GM18508 (cell line): ENCODE data around the gene CISD1.
A peak's percentile ranks its signal among the peaks of the same experiment; 100 is the strongest.
"Not testable (repeated sequence)": the region's sequence is repeated elsewhere in the genome, so short reads cannot be mapped to it uniquely, and the experiment has no call there.

Experiments used
- ATAC-seq: cut with Tn5 transposase; IDR thresholded peaks from one replicate; pipeline ENCODE4 v1.9.1; 2021; ENCODE audit warnings: moderate number of reproducible peaks; ENCODE audit not compliant: insufficient read depth, unreplicated experiment

Gene CISD1

DNA sequence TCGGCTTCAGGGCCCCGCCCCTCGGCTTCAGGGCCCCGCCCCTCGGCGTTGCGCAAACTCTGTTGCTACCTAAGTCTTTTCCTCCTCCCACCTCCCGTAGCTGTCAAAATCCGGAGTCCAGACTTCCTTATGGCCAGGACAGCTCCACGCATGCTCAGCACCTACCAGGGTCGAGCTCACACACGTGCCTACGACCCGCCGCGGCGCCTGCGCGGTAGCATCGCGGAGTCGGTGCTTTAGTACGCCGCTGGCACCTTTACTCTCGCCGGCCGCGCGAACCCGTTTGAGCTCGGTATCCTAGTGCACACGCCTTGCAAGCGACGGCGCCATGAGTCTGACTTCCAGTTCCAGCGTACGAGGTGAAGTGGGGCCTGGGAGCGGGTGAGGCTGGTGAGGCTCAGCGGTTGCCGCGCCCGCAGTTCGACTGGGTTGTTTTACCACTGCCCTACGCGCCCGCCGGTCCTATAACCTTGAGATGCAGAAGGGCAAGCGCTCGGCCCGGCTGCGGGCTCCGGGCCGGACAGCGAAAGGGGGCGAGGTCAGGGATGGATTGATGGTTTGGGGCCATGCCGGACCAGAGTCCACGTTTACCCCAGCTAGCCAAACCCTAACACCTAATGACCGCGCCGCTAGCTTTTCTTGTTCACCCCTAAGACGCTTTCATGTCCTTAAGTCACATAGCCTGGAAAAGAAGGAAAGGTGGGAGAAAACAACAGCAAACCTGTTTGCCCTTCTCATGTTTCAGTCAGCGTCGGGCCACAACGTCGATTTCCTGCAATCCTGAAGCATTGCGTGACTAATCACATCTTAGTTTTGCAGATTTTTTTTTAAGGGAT is at the start of gene CISD1:
CISD1 (plus strand) TSS at position 217 of the 836 bp plus-strand sequence; CDS start at position 329, 112 bp downstream.
- peak; percentile 61 for ATAC-seq

DNA sequence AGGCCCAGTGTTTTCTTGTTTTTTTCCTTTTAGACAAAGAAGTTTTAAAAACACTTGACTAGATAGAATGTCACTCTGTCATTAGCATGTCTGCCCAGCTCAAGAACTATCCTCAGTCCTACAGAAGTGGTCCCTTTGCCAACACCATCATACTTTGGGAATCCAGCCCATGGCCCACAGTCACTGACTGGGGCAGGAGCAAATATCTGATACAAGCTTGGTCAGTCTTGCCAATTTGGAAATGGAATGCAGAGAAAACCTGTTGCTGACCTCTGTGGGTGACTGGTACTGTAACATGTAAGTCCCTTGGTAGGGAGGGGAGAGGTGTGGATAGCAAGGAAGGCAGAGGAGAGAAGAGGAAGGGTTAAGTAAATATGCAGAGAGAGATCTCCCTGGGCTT is 49.1 kb upstream of the CISD1 start:
- ATAC-seq = no peak

DNA sequence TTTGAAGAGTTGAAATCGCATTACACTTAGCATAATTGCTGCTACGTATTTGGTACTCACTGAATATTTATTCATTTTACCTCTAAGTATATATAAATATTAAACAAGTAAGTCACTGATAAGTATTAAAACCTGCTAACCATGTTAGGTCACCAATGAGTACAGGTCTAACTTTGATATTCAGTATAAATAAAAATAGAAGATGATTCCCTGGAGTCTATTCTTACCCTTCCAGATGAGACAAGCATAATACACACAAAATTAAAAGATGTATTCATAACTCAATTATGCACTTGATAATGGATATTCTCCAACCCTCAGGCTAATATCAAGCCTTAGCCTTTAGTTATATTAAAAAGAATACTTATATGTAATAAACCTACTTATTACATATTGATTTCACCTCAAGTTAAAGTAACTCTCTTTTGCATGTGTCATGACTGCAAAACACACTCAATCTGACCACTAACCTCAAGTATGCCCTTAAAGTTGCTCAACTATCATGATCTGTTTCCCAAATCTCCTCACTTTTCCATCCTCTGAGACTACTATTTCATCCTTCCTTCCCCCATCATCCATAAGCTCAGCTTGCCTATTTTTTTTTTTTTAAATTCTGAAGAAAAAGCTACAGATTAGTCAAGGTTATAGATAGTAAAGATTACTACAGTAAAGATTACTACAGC is 48.1 kb upstream of the CISD1 start:
- ATAC-seq = no peak

DNA sequence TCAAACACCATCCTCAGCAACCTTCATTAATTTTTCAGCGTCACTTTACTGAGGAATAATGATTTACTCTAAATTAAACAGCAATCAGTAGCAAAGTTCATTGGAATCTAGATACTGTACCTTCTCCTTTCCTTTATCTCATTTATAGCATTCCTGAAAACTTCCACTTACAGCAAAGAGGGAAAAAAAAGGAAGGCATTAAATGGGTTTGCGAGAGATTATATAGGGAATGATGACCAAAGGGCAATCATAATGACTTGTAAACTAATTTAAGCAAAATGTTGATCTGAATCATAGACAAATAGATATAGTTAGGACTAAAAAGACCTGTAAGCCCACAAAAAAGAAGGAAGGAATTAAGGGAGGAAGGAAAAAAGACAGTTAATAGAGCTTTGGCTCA is 43.3 kb upstream of the CISD1 start:
- no peak for ATAC-seq

DNA sequence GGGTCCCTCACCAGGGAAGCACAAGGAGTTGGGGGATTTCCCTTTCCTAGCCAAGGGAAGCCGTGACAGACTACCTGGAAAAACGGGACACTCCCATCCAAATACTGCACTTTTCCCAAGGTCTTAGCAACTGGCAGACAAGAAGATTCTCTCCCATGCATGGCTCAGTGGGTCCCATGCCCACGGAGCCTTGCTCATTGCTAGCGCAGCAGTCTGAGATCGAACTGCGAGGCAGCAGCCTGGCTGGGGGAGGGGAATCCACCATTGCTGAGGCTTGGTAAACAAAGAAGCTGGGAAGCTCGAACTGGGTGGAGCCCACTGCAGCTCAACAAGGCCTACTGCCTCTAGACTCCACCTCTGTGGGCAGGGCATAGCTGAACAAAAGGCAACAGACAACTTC is 39.1 kb upstream of the CISD1 start:
- ATAC-seq = not testable (repeated sequence)

DNA sequence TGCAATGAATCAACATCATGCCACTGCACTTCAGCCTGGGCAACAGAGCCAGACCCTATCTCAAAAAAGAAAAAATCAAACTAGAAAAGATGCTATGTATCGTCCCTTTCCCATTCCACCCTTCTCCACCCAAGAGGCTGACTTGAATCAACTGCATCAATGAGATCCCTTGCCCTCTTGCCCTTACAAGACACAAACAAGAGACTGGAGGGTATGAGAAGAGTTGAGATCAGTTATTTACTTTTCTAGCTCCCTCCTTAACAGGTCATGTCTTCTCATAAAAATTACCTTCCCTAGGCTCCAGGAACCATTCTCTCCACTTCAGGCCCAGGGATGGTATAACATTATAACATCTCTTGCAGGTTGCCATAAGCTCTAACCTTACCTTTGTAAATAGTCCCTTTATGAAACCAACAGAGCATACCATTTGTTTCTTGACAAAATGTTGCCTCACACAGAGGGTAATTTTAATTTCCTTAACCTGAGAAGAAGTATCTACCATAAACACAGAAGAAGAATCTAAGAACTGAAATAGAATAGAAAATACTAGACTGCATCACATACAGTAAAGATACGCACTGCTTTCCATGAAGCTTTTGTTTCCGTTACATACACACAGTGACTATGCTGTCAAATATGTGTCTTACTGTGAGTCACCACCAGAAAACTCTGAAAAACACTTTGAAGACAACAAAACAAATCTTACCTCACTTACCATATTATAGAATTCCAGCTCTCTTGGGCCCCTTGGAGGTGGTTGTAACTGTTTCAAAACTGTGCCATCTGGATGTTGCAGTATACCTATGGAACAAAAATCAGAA is 31.7 kb upstream of the CISD1 start:
- no peak for ATAC-seq

DNA sequence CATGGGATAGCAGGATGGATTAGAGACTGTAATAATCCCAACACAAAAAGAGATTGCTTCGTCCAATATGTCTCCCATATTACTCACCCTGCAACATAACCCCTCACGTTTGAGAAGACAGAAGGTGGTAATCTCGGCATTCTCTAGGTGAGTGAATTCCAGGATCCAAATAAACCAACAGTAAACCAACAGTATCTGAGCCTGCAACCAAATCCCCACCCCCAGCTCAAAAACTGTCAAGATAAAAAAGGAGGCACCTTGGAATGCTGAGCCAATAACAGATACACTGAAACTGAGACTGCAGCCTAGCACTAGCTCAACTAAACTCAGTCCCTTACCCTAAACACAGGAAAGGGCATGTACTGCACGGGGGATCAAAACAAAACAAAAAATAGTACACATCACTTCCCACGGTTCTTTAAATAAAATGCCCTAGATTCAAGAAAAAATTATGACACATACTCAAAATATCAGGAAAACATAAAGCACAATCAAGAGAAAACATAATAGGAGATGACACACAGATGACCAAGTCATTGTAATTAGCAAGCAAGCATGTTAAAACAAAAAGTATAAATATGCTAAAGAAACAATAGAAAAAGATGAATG is 29.3 kb upstream of the CISD1 start:
- no peak for ATAC-seq

DNA sequence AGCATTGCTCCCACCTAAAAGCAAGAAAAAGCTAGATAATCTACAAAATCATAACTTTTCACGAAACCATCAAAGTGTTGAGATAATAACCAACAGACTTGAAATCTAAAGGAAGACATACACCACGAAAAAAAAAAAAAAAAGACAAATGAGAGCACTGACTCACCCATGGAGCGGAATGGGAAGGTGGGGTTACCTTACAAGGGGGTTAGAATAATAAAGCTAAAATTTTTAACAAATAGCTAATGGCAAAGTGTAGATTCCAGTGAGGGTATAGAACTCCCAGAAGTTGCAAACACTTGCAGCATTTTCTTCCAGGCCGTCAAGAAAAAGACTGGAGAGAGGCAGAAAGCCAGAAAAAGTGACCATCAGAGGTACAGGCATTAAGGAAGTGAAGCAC is 28.4 kb upstream of the CISD1 start:
- ATAC-seq = no peak

DNA sequence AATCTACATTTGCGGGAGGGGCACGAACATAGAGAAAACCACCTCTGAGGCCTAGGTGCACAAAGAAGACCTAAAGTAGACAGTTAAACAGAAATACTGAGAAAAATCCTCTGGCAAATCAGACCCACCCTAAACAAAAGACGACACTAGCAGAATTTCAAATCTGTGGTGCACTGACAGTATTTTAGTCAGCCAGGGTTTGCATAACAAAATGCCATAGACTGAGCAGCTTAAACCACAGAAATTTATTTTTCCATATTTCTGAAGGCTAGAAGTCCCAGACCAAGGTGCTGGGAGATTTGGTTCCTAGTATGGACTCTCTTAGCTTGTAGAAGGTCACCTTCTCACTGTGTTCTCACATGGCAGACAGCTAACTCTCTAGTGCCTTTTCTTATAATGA is 27.6 kb upstream of the CISD1 start:
- no peak for ATAC-seq

DNA sequence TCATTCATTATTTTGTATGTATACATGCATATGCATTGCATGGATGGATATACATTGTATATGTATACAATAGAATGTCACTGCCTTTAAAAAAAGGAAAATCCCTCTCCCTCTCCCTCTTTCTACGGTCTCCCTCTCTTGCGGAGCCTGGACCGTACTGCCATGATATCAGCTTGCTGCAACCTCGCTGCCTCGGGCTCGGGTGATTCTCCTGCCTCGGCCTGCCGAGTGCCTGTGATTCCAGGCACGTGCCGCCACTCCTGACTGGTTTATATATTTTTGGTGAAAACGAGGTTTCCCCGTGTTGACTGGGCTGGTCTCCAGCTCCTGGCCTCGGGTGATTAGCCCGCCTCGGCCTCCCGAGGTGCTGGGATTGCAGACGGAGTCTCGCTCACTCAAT is 25.7 kb upstream of the CISD1 start:
- no peak for ATAC-seq

DNA sequence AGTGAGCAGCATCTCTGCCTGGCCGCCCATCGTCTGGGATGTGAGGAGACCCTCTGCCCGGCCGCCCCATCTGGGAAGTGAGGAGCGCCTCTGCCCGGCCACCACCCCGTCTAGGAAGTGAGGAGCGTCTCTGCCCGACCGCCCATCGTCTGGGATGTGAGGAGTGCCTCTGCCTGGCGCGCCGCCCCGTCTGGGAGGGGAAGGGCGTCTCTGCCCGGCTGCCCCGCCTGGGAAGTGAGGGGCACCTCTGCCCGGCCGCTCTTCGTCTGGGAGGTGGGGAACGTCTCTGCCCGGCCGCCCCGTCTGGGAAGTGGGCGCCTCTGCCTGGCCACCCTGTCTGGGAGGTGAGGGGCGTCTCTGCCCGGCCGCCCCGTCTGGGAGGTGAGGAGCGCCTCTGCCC is 25.2 kb upstream of the CISD1 start:
- not testable (repeated sequence) for ATAC-seq

DNA sequence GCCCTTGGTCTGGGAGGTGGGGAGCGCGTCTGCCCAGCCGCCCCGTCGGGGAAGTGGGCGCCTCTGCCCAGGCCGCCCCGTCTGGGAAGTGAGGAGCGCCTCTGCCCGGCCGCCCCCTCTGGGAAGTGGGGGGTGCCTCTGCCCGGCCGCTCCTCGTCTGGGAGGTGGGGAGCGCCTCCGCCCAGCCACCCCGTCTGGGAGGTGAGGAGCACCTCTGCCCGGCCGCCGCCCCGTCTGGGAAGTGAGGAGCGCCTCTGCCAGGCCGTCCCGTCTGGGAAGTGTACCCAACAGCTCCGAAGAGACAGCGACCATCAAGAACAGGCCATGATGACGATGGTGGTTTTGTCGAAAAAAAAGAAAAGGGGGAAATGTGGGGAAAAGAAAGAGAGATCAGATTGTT is 24.7 kb upstream of the CISD1 start:
- ATAC-seq = not testable (repeated sequence)

DNA sequence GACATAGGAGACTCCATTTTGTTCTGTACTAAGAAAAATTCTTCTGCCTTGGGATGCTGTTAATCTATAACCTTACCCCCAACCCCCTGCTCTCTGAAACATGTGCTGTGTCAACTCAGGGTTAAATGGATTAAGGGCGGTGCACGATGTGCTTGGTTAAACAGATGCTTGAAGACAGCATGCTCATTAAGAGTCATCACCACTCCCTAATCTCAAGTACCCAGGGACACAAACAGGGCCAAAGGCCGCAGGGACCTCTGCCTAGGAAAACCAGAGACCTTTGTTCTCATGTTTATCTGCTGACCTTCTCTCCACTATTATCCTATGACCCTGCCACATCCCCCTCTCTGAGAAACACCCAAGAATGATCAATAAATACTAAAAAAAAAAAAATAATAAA is 24.3 kb upstream of the CISD1 start:
- ATAC-seq = not testable (repeated sequence)

DNA sequence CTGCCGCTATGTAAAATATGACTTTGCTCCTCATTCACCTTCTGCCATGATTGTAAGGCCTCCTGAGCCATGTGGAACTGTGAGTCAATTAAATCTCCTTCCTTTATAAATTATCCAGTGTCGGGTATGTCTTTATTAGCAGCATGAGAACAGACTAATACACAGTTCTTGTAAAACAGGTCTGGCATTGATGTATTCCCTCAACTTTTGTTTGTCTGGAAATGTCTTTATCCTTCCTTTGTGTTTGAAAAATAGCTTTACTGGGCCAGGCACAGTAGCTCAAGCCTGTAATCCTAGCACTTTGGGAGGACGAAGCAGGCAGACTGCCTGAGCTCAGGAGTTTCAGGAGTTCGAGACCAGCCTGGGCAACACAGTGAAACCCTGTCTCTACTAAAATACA is 15.8 kb upstream of the CISD1 start:
- no peak for ATAC-seq

DNA sequence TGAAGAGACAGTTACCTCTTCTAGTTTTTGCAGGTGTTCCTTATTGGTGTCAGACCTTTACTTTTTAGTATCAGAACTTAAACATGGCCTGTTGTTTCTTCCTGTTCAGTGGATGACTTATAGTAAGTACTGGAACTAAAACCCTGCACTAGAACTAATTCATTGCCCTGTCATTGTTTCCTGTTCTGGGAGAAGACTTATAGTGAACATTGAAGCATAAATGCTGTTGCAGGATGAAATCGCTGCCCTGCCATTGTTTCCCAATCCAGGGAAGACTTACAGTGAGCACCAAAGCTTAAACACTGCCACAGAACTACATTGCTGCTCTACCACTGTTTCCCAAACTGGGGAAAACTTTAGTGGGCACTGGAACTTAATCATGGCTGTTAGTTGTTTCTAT is 14.3 kb upstream of the CISD1 start:
- ATAC-seq = no peak

DNA sequence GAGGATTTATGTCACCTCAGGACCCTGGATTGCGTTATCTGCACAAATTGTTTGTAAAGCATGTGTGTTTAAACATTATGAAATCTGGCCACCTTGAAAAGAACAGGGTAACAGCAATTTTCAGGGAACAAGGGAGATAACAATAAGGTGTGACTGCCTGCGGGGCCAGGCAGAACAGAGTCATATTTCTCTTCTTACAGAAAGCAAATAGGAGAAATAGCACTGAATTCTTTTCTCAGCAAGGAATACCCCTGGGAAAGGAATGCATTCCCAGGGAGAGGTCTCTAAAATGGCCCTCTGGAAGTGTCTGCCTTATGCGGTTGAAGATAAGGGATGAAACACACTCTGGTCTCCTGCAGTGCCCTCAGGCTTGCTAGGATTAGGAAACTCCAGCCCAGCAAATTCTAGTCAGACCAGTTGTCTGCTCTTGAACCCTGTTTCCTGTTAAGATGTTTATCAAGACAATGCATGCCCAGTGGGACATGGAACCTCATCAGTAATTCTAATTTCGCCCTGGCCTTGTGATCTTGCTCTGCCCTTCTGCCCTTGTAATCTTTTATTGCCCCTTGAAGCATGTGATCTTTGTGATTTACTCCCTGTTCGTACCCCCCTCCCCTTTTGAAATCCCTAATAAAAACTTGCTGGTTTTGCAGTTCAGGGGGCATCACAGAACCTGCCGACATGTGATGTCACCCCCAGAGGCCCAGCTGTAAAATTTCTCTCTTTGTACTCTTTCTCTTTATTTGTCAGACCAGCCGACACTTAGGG is 12.8 kb upstream of the CISD1 start:
- not testable (repeated sequence) for ATAC-seq

DNA sequence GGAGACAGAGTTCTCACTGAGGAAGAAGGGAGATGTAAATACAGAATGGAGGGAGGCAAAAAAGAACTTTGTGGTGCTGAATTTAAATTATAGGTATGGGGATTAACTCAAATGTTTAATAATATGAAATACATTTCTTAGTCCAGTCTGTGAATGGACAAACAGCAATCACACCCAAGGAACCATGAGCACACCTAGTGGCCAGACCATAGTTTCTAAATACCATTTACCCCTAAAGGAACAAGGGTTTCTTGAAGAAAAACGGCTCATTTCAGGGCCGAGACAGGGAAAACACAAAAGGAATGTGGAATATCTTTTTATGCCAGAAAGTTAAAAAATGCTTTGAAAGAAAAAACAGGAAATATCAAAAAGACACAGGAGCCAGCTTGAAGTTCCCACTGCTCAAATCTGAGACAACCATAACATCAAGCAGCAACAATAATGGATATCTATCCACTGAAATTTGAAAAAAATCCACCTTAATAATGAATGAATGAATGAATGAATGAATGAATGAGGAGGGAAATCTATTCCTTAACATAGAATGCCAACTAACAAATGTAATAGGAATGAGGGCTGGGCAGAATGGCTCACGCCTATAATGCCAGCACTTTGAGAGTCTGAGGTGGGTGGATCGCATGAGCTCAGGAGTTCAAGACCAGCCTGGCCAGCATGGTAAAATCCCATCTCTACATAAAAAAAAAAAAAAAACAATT is 9.8 kb upstream of the CISD1 start:
- no peak for ATAC-seq

DNA sequence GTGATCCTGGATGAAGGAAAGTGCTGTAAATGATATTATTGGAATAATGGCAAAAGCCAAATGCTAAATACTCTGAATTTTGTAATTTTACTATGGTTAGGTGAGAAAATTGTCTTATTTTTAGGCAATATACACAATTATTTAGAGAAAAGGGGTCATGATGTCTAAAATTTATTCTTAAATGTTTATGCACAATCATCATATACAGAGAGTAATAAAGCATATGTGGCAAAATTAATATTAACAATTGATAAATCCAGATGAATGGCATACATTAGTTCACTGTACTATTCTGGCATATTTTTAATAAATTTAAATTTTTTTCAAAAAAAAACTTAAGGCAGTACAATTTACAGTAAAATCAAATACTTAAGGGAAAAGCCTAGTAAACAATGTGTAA is 8.6 kb upstream of the CISD1 start:
- ATAC-seq = no peak

DNA sequence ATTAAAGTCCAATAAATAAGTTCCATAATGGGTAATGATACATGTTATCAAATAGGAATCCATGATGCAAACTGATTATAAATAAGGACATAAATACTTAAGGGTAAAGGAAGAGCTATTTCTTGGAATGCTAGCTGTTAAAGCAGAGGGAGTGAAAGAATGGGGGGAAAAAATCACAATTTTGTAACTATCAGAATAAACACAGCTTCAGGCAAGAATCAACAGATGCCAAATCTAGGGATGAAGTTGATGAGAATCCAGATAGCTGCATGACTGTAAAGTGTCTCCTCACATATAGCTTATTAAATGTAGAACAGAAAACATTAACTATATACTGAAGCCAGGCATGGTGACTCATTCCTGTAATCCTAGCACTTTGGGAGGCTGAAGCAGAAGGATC is 6.2 kb upstream of the CISD1 start:
- no peak for ATAC-seq
